Kidney epithelial cell (primary cell): Measurements from ENCODE around the gene SERP2. TPM values are rescaled to one million over a fixed set of nuclear protein-coding genes. Genes with fewer than 3 reads are reported as not detected.

Experiments used
- DNase-seq: peaks from one replicate; pipeline ENCODE4 v3.0.0-alpha.2; 2010; ENCODE audit warnings: low read depth
- H3K27me3 ChIP-seq: 2 replicates; pipeline ENCODE4 v1.6.0; 2011; ENCODE audit warnings: low read length; ENCODE audit not compliant: control insufficient read depth, insufficient read depth
- H3K36me3 ChIP-seq: 2 replicates; pipeline ENCODE4 v1.5.1; 2011; ENCODE audit warnings: low read length; ENCODE audit not compliant: control insufficient read depth, insufficient read depth
- H3K4me3 ChIP-seq: 2 replicates; pipeline ENCODE4 v1.5.1; 2011; ENCODE audit warnings: low read depth, mild to moderate bottlenecking, control low read depth, low read length
- CTCF ChIP-seq: IDR thresholded peaks from 2 replicates; pipeline ENCODE4 v1.5.1; 2011; ENCODE audit warnings: mild to moderate bottlenecking, moderate library complexity, low read length, control low read depth, inconsistent platforms; ENCODE audit not compliant: insufficient read depth, poor library complexity, severe bottlenecking
- total RNA-seq: library from RNA; depleted of rRNA; stranded (reverse); fragments of >200 nt; gene quantifications from 2 replicates; pipeline ENCODE4 v1.2.3, GENCODE V29; 2015

Gene SERP2
- total RNA-seq, 1 donor from 2014 or later, result 9.7 TPM

- H3K36me3 ChIP-seq, result no peaks in the 10 kb centered on the region
- DNase-seq, result no peak
- no peak for TF ChIP-seq CTCF
- no peak overlapping the region for H3K4me3 ChIP-seq
- H3K27me3 ChIP-seq, result peaks cover 2% of the 10 kb centered on the region
These were observed 49.4 kb downstream of the SERP2 start for GRCh38 chr13:44422755-44423643.

DNA sequence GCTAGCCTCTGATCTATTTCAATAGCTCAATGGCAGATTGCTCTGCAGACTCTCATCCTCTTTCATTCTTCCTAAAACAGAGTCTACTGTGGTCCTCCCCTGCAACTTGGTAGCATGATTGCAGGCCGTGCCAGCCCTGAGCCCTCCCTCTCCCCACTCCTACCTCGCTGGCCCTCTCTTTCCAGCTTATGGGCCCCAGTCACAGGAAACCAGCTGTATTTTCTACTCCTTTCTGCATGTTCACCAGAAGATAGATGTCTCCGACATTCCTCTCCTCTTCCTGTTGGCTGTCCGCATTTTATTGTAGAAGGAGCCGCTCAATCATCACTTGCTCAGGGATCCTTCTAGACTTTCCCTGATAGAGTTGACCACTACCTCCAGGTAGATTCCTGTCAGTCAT lies 50.2 kb downstream of the SERP2 start:
- Histone ChIP-seq H3K4me3 (no peak overlapping the region), H3K36me3 (no peaks in the 10 kb centered on the region), H3K27me3 (peaks cover 2% of the 10 kb centered on the region)
- no peak for DNase-seq
- TF ChIP-seq CTCF, result no peak

GRCh38 chr13:44425041-44425814 lies 51.6 kb downstream of the SERP2 start:
- no peak for TF ChIP-seq CTCF
- Histone ChIP-seq H3K36me3 (no peaks in the 10 kb centered on the region), H3K4me3 (no peak overlapping the region), H3K27me3 (peaks cover 2% of the 10 kb centered on the region)
- no peak for DNase-seq

GRCh38 chr13:44425815-44426078 lies 52.1 kb downstream of the SERP2 start:
- no peak for TF ChIP-seq CTCF
- H3K27me3 ChIP-seq, result peaks cover 2% of the 10 kb centered on the region
- no peaks in the 10 kb centered on the region for H3K36me3 ChIP-seq
- no peak for DNase-seq
- no peak overlapping the region for H3K4me3 ChIP-seq

DNA sequence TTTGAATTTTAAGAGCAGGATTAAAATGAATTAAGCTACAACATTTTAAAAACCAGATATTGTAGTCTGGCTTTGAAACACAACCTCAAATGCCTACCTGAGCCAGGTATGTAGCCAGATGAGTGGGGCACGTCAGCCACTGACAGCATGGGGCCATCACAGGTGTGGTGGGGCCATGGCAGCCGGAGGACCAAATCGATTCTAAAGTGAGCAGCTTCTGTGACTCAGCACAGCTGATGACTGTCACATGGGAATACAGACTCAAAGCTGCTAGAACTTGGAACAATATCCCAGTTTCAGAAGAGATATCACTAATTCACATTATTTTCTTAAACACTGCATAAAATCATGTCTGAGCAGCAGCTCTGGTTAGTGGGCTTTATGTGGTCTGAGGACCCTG lies 52.8 kb downstream of the SERP2 start:
- DNase-seq, result no peak
- Histone ChIP-seq H3K36me3 (no peaks in the 10 kb centered on the region), H3K4me3 (no peak overlapping the region), H3K27me3 (peaks cover 2% of the 10 kb centered on the region)
- no peak for TF ChIP-seq CTCF
